Endothelial cell of umbilical vein (primary cell): Measurements from ENCODE around the gene FNBP1.

Experiments used
- CTCF ChIP-seq, 2 donors: IDR thresholded peaks; 1 replicate in 1 of 2; 2 replicates in 1 of 2; pipeline ENCODE4 v1.5.1; 2011; ENCODE audit warnings: low read length in 2 of 2, mild to moderate bottlenecking in 2 of 2, moderate library complexity in 2 of 2, control low read depth in 1 of 2, inconsistent platforms in 1 of 2, low read depth in 1 of 2; ENCODE audit not compliant: insufficient read depth in 1 of 2; ENCODE audit errors: extremely low read depth in 1 of 2
- EZH2 ChIP-seq: IDR thresholded peaks from 2 replicates; pipeline ENCODE4 v1.6.1; 2012; ENCODE audit warnings: borderline replicate concordance, low read depth, mild to moderate bottlenecking, moderate library complexity, low read length, inconsistent platforms; ENCODE audit not compliant: severe bottlenecking
- FOS ChIP-seq: IDR thresholded peaks from 2 replicates; pipeline ENCODE4 v1.6.1; 2011; ENCODE audit warnings: mild to moderate bottlenecking, low read length, moderate library complexity, borderline replicate concordance; ENCODE audit not compliant: insufficient read depth
- GATA2 ChIP-seq: IDR thresholded peaks from 2 replicates; pipeline ENCODE4 v1.7.0; 2011; ENCODE audit warnings: low read depth, mild to moderate bottlenecking, moderate library complexity, mixed read lengths, low read length; ENCODE audit not compliant: insufficient read length, insufficient read depth
- JUN ChIP-seq: IDR thresholded peaks from 2 replicates; pipeline ENCODE4 v1.6.1; 2011; ENCODE audit warnings: borderline replicate concordance, low read depth; ENCODE audit not compliant: insufficient read length, insufficient read depth
- MAX ChIP-seq: IDR thresholded peaks from 2 replicates; pipeline ENCODE4 v1.6.1; 2011; ENCODE audit not compliant: insufficient read depth, insufficient read length
- MYC ChIP-seq: IDR thresholded peaks from one replicate; pipeline ENCODE4 v1.6.1; 2011; ENCODE audit warnings: mild to moderate bottlenecking, low read depth, low read length
- POLR2A ChIP-seq: IDR thresholded peaks from 2 replicates; pipeline ENCODE4 v1.6.1; 2012; ENCODE audit warnings: low read depth, mild to moderate bottlenecking, control low read depth, low read length
- POLR2AphosphoS5 ChIP-seq: IDR thresholded peaks from 2 replicates; pipeline ENCODE4 v1.6.1; 2012; ENCODE audit warnings: low read depth, mild to moderate bottlenecking, control low read depth, low read length, moderate library complexity; ENCODE audit not compliant: insufficient read depth

- TF ChIP-seq CTCF (IDR thresholded peaks at IDR 0.05; ENCODE audit: extremely low read depth in 1 of 2, insufficient read depth in 1 of 2, low read depth in 1 of 2, low read length in 2 of 2) (no peak), MYC (no peak), POLR2AphosphoS5 (no peak), EZH2 (no peak), POLR2A (no peak), MAX (no peak), JUN (no peak), GATA2 (no peak), FOS (no peak)
Measured at GRCh38 chr9:130020618-130021017, 22.4 kb downstream of the FNBP1 start.
